GM10266 (cell line): ENCODE measurements around the gene ADORA1.

ENCODE experiments used
- DNase-seq: peaks from one replicate; pipeline ENCODE4 v3.0.0; 2012; ENCODE audit errors: extremely low spot score
- TF ChIP-seq, protein P1 (sequence below): IDR thresholded peaks from 2 replicates; pipeline ENCODE4 v1.5.1; 2012; ENCODE audit warnings: mild to moderate bottlenecking, low read depth; ENCODE audit not compliant: control insufficient read depth, insufficient read depth; ENCODE audit errors: missing control alignments

ADORA1 gene

DNA sequence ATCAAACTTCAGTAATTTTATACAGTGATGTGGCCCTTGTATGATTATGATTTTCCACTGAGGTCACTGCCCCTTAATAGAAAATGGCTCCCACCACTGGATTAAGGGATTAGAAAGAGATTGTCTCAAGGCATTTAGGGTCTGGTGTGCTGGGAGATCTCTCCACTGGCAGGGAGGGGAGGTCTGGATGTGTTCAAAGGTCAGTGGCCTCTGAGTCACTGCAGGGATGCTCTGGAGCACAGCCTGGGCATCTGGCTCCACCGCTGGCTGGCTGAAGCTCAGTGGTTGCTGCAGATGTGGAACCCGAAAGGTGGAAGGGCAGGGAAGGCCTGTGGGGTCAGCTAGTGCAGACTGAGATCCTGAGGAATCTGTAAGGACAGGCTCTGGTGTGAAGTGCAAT, 77.2 kb downstream of the ADORA1 start:
- TF ChIP-seq, protein P1, sequence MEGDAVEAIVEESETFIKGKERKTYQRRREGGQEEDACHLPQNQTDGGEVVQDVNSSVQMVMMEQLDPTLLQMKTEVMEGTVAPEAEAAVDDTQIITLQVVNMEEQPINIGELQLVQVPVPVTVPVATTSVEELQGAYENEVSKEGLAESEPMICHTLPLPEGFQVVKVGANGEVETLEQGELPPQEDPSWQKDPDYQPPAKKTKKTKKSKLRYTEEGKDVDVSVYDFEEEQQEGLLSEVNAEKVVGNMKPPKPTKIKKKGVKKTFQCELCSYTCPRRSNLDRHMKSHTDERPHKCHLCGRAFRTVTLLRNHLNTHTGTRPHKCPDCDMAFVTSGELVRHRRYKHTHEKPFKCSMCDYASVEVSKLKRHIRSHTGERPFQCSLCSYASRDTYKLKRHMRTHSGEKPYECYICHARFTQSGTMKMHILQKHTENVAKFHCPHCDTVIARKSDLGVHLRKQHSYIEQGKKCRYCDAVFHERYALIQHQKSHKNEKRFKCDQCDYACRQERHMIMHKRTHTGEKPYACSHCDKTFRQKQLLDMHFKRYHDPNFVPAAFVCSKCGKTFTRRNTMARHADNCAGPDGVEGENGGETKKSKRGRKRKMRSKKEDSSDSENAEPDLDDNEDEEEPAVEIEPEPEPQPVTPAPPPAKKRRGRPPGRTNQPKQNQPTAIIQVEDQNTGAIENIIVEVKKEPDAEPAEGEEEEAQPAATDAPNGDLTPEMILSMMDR = no peak
- DNase-seq = no peak

DNA sequence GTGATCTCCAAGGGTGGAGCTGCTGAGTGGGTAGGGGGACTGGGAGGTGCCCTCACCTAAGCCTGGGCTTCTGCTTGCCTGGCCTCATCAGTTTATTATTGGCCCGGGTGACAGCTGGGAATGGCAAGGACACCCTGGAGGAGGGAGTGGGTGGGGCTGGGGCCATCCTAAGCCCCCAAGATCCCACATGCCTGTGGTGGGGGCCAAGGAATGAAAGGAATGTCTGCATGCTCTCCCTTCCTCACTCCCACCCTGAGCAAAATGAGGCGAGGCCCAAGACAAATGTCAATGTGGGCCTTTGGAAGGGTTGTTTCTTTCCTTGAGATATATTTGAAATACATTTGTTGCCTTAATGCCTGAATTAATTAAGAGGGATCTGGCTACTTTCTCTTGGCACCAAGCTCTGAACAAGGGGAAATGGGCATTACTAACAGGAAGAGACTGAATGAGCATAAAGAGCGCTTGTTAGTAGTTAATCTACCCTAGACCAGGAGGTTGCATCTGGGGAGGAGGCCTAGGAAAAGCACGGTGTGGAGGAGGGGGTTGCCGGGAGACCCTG, 78.7 kb downstream of the ADORA1 start:
- TF ChIP-seq, protein P1 = no peak
- DNase-seq = no peak

DNA sequence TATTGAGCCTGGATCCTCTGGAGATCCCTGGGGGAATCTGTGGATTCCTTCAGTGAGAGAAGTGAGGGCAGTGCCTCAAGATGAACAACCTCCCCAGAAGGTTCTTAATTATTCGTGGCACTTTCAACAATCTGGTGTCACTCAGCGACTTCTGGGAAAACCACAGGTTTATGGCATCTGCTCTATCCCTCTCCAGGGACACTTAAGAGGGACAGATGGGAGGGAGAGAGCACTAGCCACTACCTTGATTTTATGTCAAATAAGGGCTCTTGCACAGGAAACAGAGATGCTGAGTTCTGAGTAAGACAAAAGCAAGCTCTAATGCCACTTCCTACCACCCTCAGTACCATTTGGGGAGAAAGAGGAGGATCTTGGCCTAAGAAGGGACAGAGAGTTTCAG, 80.2 kb downstream of the ADORA1 start:
- DNase-seq = no peak
- TF ChIP-seq, protein P1 = no peak

DNA sequence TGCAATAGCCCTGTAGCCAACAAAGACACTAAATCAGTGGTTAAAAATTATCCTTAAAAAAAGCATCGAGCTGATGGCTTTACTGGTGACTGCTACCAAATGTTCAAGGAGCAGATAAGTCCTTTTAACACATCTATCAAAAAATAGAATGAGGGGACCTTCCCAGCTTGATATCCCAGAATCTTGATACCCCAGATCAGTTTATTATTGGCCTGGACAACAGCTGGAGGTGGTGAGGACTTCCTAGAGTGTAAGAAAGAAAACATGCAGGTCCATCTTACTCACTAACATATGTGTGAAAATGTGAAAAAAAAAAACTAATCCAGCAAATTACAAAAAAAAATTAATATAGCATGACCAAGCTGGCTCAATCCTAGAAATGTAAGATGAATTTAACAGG, 80.7 kb downstream of the ADORA1 start:
- DNase-seq = no peak
- TF ChIP-seq, protein P1 = no peak

DNA sequence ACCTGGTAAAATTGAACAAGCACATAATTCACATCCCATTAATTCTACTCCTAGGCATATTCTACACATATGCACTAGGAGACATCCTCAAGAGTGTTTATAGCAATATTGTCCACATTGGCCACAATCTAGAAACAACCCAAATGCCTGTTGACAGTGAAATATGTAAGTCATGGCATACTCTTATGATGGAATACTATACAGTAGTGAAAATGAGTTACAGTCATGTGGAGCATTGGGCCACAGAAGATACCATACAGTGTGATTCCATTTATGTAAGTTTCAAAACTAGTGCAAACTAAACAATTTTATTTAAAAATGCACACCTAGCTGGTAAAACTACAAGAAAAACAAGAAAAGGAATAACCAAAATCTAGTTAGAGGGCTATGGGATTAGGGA, 82.8 kb downstream of the ADORA1 start:
- TF ChIP-seq, protein P1 = no peak
- DNase-seq = no peak

DNA sequence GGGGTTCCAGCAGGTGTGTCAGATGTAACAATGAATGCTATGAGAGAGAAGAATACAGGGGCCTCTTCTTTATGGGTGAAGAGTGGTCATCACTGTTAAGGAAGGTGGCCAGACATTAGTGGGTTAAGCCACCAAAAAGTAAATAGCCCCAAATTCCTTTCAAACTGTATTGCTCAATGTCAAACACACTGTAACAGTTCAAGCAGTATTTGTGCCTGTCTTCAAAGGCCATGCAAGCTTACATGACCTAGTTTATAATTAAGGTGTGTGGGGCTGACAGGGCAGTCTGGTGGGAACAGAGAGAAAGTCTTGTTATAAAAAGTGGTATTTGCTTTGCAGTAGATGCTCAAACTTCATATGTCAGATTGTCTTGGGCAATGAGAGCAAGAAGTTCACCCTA, 83.5 kb downstream of the ADORA1 start:
- no peak for DNase-seq
- TF ChIP-seq, protein P1 = no peak

DNA sequence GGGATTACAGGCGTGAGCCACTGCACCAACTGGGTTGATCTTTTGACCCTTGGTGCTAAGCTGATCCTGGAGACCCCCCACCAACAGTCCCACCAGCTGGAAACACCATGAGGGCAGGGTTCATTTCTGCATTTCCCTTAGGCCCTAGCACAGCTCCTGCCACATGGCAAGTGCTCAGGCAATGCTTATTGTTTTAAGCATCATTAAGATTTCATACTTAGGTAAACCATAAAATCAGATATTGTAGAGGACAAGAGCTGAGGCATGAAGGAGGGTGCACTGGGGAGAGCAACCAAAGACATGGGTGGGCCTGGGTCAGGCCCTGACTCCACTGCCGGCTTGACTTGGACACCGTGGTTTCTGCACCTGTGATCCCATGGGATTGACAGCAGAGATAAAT, 84.3 kb downstream of the ADORA1 start:
- TF ChIP-seq, protein P1 = no peak
- no peak for DNase-seq
